HEK293 (cell line): ENCODE results near the gene P2RY4.

Experiments
- CTCF ChIA-PET: fragments of 350-600 bp; formaldehyde crosslinking; extraction: SDS; loops from one replicate; lab custom pipeline; 2021; ENCODE audit warnings: antibody characterized with exemption; lab: Yijun Ruan, JAX
- POLR2A ChIA-PET: fragments of 300-600 bp; formaldehyde crosslinking; extraction: SDS; loops from one replicate; lab custom pipeline; 2020; ENCODE audit warnings: antibody characterized with exemption, inconsistent platforms; lab: Yijun Ruan, JAX
- H3K27ac ChIP-seq: fragments of 200-500 bp; sonication (Bioruptor generic); 2 replicates; pipeline ENCODE4 v1.5.1; 2014; ENCODE audit warnings: low read depth, low read length, control low read depth, inconsistent platforms; ENCODE audit errors: extremely low read depth
- H3K36me3 ChIP-seq, 2 experiments: fragments of 200-500 bp in 1 of 2; sonication (Bioruptor generic) in 1 of 2; 1 replicate in 1 of 2; 2 replicates in 1 of 2; pipeline ENCODE4 v1.5.1; 2014 to 2017; ENCODE audit warnings: inconsistent platforms in 2 of 2, low read length in 2 of 2; ENCODE audit not compliant: control insufficient read depth in 2 of 2, insufficient read depth in 1 of 2
- H3K4me1 ChIP-seq: fragments of 200-500 bp; sonication (Bioruptor generic); 2 replicates; pipeline ENCODE4 v1.5.1; 2014; ENCODE audit warnings: mild to moderate bottlenecking, low read length, inconsistent platforms; ENCODE audit not compliant: control insufficient read depth, insufficient read depth
- H3K4me3 ChIP-seq: 2 replicates; pipeline ENCODE4 v1.5.1; 2011; ENCODE audit warnings: low read depth, mild to moderate bottlenecking, control low read depth, low read length, moderate library complexity
- H3K9me3 ChIP-seq: fragments of 200-500 bp; sonication (Bioruptor generic); 2 replicates; pipeline ENCODE4 v1.5.1; 2014; ENCODE audit warnings: low read depth, low read length, inconsistent platforms; ENCODE audit not compliant: control insufficient read depth, insufficient read depth
- KLF7 ChIP-seq: fragments of 450-650 bp; formaldehyde crosslinking; IDR thresholded peaks from 2 replicates; pipeline ENCODE4 v1.5.1; 2016; ENCODE audit warnings: missing biosample characterization, missing genetic modification characterization, borderline replicate concordance
- MEIS1 ChIP-seq: sonication (generic); formaldehyde crosslinking; IDR thresholded peaks from 2 replicates; pipeline ENCODE4 v1.8.1; 2022; ENCODE audit warnings: missing genetic modification reagents, mild to moderate bottlenecking, borderline replicate concordance
- MZF1 ChIP-seq: fragments of 450-650 bp; formaldehyde crosslinking; IDR thresholded peaks from 2 replicates; pipeline ENCODE4 v1.5.1; 2017; ENCODE audit warnings: missing biosample characterization, missing genetic modification characterization, borderline replicate concordance
- SALL2 ChIP-seq: fragments of 450-650 bp; formaldehyde crosslinking; IDR thresholded peaks from 2 replicates; pipeline ENCODE4 v1.5.0; 2017; ENCODE audit warnings: missing biosample characterization, mild to moderate bottlenecking, missing genetic modification characterization, borderline replicate concordance
- SCRT1 ChIP-seq: fragments of 450-650 bp; formaldehyde crosslinking; IDR thresholded peaks from 2 replicates; pipeline ENCODE4 v1.5.1; 2016; ENCODE audit warnings: missing biosample characterization, missing genetic modification characterization, borderline replicate concordance
- SP2 ChIP-seq: fragments of 450-650 bp; formaldehyde crosslinking; IDR thresholded peaks from 2 replicates; pipeline ENCODE4 v1.5.1; 2016; ENCODE audit warnings: missing biosample characterization, missing genetic modification characterization
- ZBTB17 ChIP-seq: fragments of 450-650 bp; formaldehyde crosslinking; IDR thresholded peaks from 2 replicates; pipeline ENCODE4 v1.5.1; 2016; ENCODE audit warnings: missing biosample characterization, missing genetic modification characterization
- ZBTB8A ChIP-seq: fragments of 450-650 bp; formaldehyde crosslinking; IDR thresholded peaks from 2 replicates; pipeline ENCODE4 v1.5.1; 2016; ENCODE audit warnings: missing biosample characterization, missing genetic modification characterization
- ZNF112 ChIP-seq: fragments of 450-650 bp; formaldehyde crosslinking; IDR thresholded peaks from 2 replicates; pipeline ENCODE4 v1.5.0; 2017; ENCODE audit warnings: missing biosample characterization, missing genetic modification characterization
- ZNF146 ChIP-seq: fragments of 450-650 bp; formaldehyde crosslinking; IDR thresholded peaks from 2 replicates; pipeline ENCODE4 v1.5.1; 2016; ENCODE audit warnings: missing biosample characterization, missing genetic modification characterization
- ZNF169 ChIP-seq: fragments of 450-650 bp; formaldehyde crosslinking; IDR thresholded peaks from 2 replicates; pipeline ENCODE4 v1.5.1; 2016; ENCODE audit warnings: missing biosample characterization, missing genetic modification characterization
- ZNF529 ChIP-seq: fragments of 450-650 bp; formaldehyde crosslinking; IDR thresholded peaks from 2 replicates; pipeline ENCODE4 v1.5.1; 2017; ENCODE audit warnings: missing genetic modification characterization, missing biosample characterization; ENCODE audit not compliant: insufficient replicate concordance
- ZNF549 ChIP-seq: fragments of 450-650 bp; IDR thresholded peaks from 2 replicates; pipeline ENCODE4 v1.5.1; 2018; ENCODE audit warnings: missing biosample characterization, missing genetic modification characterization, mild to moderate bottlenecking, inconsistent platforms, moderate library complexity
- ZNF664 ChIP-seq: fragments of 450-650 bp; formaldehyde crosslinking; IDR thresholded peaks from 2 replicates; pipeline ENCODE4 v1.5.1; 2016; ENCODE audit warnings: missing biosample characterization, missing genetic modification characterization
- ZNF677 ChIP-seq: fragments of 450-650 bp; IDR thresholded peaks from 2 replicates; pipeline ENCODE4 v1.5.0; 2018; ENCODE audit warnings: missing biosample characterization, mild to moderate bottlenecking, missing genetic modification characterization, moderate library complexity
- ZNF791 ChIP-seq: fragments of 450-650 bp; formaldehyde crosslinking; IDR thresholded peaks from 2 replicates; pipeline ENCODE4 v1.5.1; 2016; ENCODE audit warnings: missing biosample characterization, missing genetic modification characterization
- ZSCAN16 ChIP-seq: fragments of 450-650 bp; formaldehyde crosslinking; IDR thresholded peaks from 2 replicates; pipeline ENCODE4 v1.5.1; 2016; ENCODE audit warnings: missing biosample characterization, missing genetic modification characterization
- TF ChIP-seq, protein P1 (sequence below): fragments of 450-650 bp; formaldehyde crosslinking; IDR thresholded peaks from 2 replicates; pipeline ENCODE4 v1.5.1; 2016; ENCODE audit warnings: missing biosample characterization, missing genetic modification characterization
- TF ChIP-seq, protein P2 (sequence below): fragments of 450-650 bp; formaldehyde crosslinking; IDR thresholded peaks from 2 replicates; pipeline ENCODE4 v1.5.1; 2016; ENCODE audit warnings: missing biosample characterization, missing genetic modification characterization
- TF ChIP-seq, protein P3 (sequence below): fragments of 450-650 bp; formaldehyde crosslinking; IDR thresholded peaks from 2 replicates; pipeline ENCODE4 v1.5.1; 2016; ENCODE audit warnings: missing biosample characterization, missing genetic modification characterization, borderline replicate concordance
- TF ChIP-seq, protein P4 (sequence below): fragments of 450-650 bp; formaldehyde crosslinking; IDR thresholded peaks from 2 replicates; pipeline ENCODE4 v1.5.1; 2016; ENCODE audit warnings: missing biosample characterization, missing genetic modification characterization
- TF ChIP-seq, protein P5 (sequence below): fragments of 450-650 bp; formaldehyde crosslinking; IDR thresholded peaks from 2 replicates; pipeline ENCODE4 v1.5.1; 2016; ENCODE audit warnings: missing biosample characterization, missing genetic modification characterization
- TF ChIP-seq, protein P6 (sequence below): fragments of 450-650 bp; formaldehyde crosslinking; IDR thresholded peaks from 2 replicates; pipeline ENCODE4 v1.5.1; 2017; ENCODE audit warnings: missing biosample characterization, missing genetic modification characterization

Gene P2RY4

GRCh38 chrX:70255452-70255851 is 4.6 kb downstream of the P2RY4 start (continued):
- no peak for TF ChIP-seq SCRT1
- no peak for TF ChIP-seq ZNF664 (tag by site-specific recombination)
- no peak for TF ChIP-seq ZNF112 (tag by site-specific recombination)
- TF ChIP-seq, protein P1, sequence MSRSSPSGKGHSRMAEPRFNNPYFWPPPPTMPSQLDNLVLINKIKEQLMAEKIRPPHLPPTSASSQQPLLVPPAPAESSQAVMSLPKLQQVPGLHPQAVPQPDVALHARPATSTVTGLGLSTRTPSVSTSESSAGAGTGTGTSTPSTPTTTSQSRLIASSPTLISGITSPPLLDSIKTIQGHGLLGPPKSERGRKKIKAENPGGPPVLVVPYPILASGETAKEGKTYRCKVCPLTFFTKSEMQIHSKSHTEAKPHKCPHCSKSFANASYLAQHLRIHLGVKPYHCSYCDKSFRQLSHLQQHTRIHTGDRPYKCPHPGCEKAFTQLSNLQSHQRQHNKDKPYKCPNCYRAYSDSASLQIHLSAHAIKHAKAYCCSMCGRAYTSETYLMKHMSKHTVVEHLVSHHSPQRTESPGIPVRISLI (tag by site-specific recombination): no peak
- no peak for TF ChIP-seq ZSCAN16
- TF ChIP-seq ZNF677 (tag by site-specific recombination): no peak
- TF ChIP-seq ZNF529 (tag by site-specific recombination): no peak
- no peak for TF ChIP-seq SP2 (tag by site-specific recombination)
- TF ChIP-seq, all 188 proteins: peak for 0

DNA sequence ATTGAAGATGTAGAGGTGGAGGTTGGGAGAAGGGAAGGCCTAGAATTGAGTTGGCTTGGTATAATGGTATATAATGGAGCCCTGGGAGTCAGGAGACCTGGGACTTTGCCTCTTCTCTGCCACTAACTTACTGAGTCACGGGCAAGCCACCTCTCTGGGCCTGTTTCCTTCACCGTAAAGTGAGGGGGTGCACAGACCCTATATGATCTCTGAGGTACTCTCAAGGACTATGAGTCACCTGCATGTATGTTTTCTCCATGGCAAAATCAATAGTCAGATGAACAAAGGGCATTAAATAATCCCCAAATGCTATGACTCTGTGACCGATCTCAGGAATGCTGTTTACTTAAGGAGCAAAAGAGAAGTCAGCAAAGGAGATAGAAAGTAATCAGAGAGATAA is 5.1 kb downstream of the P2RY4 start:
- ChIA-PET POLR2A (no interaction called here), CTCF (interaction anchor here (1.0 kb wide), 1 partner anchor 8 kb away, joined by 3 read pairs; no protein-coding TSS in a partner anchor)
- no peak overlapping the region for H3K4me3 ChIP-seq
- TF ChIP-seq, protein P2, sequence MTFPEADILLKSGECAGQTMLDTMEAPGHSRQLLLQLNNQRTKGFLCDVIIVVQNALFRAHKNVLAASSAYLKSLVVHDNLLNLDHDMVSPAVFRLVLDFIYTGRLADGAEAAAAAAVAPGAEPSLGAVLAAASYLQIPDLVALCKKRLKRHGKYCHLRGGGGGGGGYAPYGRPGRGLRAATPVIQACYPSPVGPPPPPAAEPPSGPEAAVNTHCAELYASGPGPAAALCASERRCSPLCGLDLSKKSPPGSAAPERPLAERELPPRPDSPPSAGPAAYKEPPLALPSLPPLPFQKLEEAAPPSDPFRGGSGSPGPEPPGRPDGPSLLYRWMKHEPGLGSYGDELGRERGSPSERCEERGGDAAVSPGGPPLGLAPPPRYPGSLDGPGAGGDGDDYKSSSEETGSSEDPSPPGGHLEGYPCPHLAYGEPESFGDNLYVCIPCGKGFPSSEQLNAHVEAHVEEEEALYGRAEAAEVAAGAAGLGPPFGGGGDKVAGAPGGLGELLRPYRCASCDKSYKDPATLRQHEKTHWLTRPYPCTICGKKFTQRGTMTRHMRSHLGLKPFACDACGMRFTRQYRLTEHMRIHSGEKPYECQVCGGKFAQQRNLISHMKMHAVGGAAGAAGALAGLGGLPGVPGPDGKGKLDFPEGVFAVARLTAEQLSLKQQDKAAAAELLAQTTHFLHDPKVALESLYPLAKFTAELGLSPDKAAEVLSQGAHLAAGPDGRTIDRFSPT (tag by site-specific recombination): no peak
- TF ChIP-seq, protein P3, sequence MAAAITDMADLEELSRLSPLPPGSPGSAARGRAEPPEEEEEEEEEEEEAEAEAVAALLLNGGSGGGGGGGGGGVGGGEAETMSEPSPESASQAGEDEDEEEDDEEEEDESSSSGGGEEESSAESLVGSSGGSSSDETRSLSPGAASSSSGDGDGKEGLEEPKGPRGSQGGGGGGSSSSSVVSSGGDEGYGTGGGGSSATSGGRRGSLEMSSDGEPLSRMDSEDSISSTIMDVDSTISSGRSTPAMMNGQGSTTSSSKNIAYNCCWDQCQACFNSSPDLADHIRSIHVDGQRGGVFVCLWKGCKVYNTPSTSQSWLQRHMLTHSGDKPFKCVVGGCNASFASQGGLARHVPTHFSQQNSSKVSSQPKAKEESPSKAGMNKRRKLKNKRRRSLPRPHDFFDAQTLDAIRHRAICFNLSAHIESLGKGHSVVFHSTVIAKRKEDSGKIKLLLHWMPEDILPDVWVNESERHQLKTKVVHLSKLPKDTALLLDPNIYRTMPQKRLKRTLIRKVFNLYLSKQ (tag by site-specific recombination): no peak
- TF ChIP-seq ZNF549 (tag by site-specific recombination) (no peak), ZNF791 (tag by site-specific recombination) (no peak), ZNF169 (tag by site-specific recombination) (no peak), SALL2 (tag by site-specific recombination) (no peak), ZBTB8A (tag by site-specific recombination) (no peak), ZBTB17 (tag by site-specific recombination) (no peak), MEIS1 (CRISPR knock-in tag) (no peak), KLF7 (no peak), MZF1 (tag by site-specific recombination) (no peak), ZNF146 (tag by site-specific recombination) (no peak)
- TF ChIP-seq, protein P4, sequence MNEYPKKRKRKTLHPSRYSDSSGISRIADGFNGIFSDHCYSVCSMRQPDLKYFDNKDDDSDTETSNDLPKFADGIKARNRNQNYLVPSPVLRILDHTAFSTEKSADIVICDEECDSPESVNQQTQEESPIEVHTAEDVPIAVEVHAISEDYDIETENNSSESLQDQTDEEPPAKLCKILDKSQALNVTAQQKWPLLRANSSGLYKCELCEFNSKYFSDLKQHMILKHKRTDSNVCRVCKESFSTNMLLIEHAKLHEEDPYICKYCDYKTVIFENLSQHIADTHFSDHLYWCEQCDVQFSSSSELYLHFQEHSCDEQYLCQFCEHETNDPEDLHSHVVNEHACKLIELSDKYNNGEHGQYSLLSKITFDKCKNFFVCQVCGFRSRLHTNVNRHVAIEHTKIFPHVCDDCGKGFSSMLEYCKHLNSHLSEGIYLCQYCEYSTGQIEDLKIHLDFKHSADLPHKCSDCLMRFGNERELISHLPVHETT (tag by site-specific recombination): no peak
- TF ChIP-seq, protein P5, sequence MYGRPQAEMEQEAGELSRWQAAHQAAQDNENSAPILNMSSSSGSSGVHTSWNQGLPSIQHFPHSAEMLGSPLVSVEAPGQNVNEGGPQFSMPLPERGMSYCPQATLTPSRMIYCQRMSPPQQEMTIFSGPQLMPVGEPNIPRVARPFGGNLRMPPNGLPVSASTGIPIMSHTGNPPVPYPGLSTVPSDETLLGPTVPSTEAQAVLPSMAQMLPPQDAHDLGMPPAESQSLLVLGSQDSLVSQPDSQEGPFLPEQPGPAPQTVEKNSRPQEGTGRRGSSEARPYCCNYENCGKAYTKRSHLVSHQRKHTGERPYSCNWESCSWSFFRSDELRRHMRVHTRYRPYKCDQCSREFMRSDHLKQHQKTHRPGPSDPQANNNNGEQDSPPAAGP: no peak
- TF ChIP-seq, protein P6, sequence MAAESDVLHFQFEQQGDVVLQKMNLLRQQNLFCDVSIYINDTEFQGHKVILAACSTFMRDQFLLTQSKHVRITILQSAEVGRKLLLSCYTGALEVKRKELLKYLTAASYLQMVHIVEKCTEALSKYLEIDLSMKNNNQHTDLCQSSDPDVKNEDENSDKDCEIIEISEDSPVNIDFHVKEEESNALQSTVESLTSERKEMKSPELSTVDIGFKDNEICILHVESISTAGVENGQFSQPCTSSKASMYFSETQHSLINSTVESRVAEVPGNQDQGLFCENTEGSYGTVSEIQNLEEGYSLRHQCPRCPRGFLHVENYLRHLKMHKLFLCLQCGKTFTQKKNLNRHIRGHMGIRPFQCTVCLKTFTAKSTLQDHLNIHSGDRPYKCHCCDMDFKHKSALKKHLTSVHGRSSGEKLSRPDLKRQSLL (tag by site-specific recombination): no peak
- no peaks in the 10 kb centered on the region; the same call in none of the 2 replicates for H3K9me3 ChIP-seq
- H3K4me1 ChIP-seq: no peaks in the 10 kb centered on the region
- H3K27ac ChIP-seq: no peak overlapping the region
- H3K36me3 ChIP-seq: no peaks in the 10 kb centered on the region
